Breast epithelium (tissue), 4 donors: ENCODE measurements around the gene ATP6V0E2. TPM values are rescaled to one million over a fixed set of nuclear protein-coding genes. Genes with fewer than 3 reads are reported as not detected.

Experiments used
- DNase-seq, 2 donors: peaks; one replicate each; pipeline ENCODE4 v3.0.0-alpha.2; 2019; ENCODE audit warnings: low spot score in 2 of 2
- H3K27ac ChIP-seq, 2 donors: fragments of 200-600 bp; sonication (generic) in 1 of 2; one replicate each; pipeline ENCODE4 v1.5.1; 2016 to 2019; ENCODE audit warnings: mild to moderate bottlenecking in 1 of 2
- H3K27me3 ChIP-seq, 2 donors: fragments of 200-600 bp; sonication (generic) in 1 of 2; one replicate each; pipeline versions ENCODE4 v1.5.1 to v1.6.0; 2017 to 2019; ENCODE audit warnings: control low read depth in 1 of 2, mild to moderate bottlenecking in 1 of 2
- H3K36me3 ChIP-seq: fragments of 200-600 bp; one replicate; pipeline ENCODE4 v1.5.1; 2019
- H3K4me1 ChIP-seq, 2 donors: fragments of 200-600 bp; sonication (generic); one replicate each; pipeline ENCODE4 v1.5.1; 2016 to 2019; ENCODE audit warnings: control low read depth in 1 of 2
- H3K4me3 ChIP-seq, 3 donors: fragments of 200-600 bp; sonication (generic); 1 replicate in 2 of 3; 2 replicates in 1 of 3; pipeline ENCODE4 v1.5.1; 2016 to 2019; ENCODE audit warnings: mild to moderate bottlenecking in 3 of 3, moderate library complexity in 2 of 3
- H3K9me3 ChIP-seq, 2 donors: fragments of 200-600 bp; sonication (generic) in 1 of 2; one replicate each; pipeline ENCODE4 v1.5.1; 2016 to 2019; ENCODE audit warnings: control low read depth in 1 of 2
- POLR2A ChIP-seq: fragments of 450-650 bp; IDR thresholded peaks from one replicate; pipeline ENCODE4 v1.6.1; 2016; ENCODE audit warnings: antibody characterized with exemption, mild to moderate bottlenecking, moderate library complexity
- POLR2AphosphoS5 ChIP-seq, 3 donors: sonication (generic); formaldehyde crosslinking; IDR thresholded peaks; one replicate each; pipeline ENCODE4 v1.6.1; 2017; ENCODE audit warnings: antibody characterized with exemption in 3 of 3
- intact Hi-C: fragments of 100-400 bp; cut with DNase I; formaldehyde crosslinking; loops from one replicate; pipeline ENCODE4 v1.15.1; 2023; ENCODE audit warnings: low total_unique reads
- total RNA-seq, 3 donors: library from RNA; depleted of rRNA; stranded (reverse); fragments of >200 nt; gene quantifications; one replicate each; pipeline ENCODE4 v1.1.0, GENCODE V29; 2016
- TF ChIP-seq, protein P1 (sequence below), 3 donors: fragments of 450-650 bp; IDR thresholded peaks; one replicate each; pipeline ENCODE4 v1.5.1; 2016 to 2017; ENCODE audit warnings: antibody characterized with exemption in 3 of 3, mild to moderate bottlenecking in 3 of 3, moderate library complexity in 3 of 3

ATP6V0E2 gene
- total RNA-seq, 3 donors from 2014 or later: 18.4 to 29.2 (median 23.1) TPM

GRCh38 chr7:149854611-149855360 is 19.0 kb upstream of the ATP6V0E2 start:
- intact Hi-C loops: no loop called here
- Histone ChIP-seq H3K4me3 (no peak overlapping the region), H3K36me3 (no peaks in the 10 kb centered on the region), H3K4me1 (peaks cover 0 to 3% of the 10 kb centered on the region in 2 donors), H3K27me3 (no peaks in the 10 kb centered on the region), H3K9me3 (no peaks in the 10 kb centered on the region), H3K27ac (peak overlapping the region in 1 of 2 donors; percentile 66)
- TF ChIP-seq POLR2A (no peak), POLR2AphosphoS5 (IDR thresholded peaks at IDR 0.05) (no peak)
- TF ChIP-seq, protein P1, sequence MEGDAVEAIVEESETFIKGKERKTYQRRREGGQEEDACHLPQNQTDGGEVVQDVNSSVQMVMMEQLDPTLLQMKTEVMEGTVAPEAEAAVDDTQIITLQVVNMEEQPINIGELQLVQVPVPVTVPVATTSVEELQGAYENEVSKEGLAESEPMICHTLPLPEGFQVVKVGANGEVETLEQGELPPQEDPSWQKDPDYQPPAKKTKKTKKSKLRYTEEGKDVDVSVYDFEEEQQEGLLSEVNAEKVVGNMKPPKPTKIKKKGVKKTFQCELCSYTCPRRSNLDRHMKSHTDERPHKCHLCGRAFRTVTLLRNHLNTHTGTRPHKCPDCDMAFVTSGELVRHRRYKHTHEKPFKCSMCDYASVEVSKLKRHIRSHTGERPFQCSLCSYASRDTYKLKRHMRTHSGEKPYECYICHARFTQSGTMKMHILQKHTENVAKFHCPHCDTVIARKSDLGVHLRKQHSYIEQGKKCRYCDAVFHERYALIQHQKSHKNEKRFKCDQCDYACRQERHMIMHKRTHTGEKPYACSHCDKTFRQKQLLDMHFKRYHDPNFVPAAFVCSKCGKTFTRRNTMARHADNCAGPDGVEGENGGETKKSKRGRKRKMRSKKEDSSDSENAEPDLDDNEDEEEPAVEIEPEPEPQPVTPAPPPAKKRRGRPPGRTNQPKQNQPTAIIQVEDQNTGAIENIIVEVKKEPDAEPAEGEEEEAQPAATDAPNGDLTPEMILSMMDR (IDR thresholded peaks at IDR 0.05): no peak
- peak; percentile 65 to 76 for DNase-seq

- H3K4me1 ChIP-seq: peaks cover 0 to 3% of the 10 kb centered on the region in 2 donors
- H3K27me3 ChIP-seq: no peaks in the 10 kb centered on the region
- intact Hi-C loops: no loop called here
- H3K27ac ChIP-seq: peak overlapping the region; percentile 66 to 71
- TF ChIP-seq, protein P1 (IDR thresholded peaks at IDR 0.05): no peak
- TF ChIP-seq POLR2A (no peak), POLR2AphosphoS5 (IDR thresholded peaks at IDR 0.05) (no peak)
- no peak overlapping the region for H3K4me3 ChIP-seq
- no peaks in the 10 kb centered on the region for H3K36me3 ChIP-seq
- no peaks in the 10 kb centered on the region for H3K9me3 ChIP-seq
- peak in 1 of 2 donors; percentile 55 for DNase-seq
Measured at GRCh38 chr7:149855361-149856305, 18.1 kb upstream of the ATP6V0E2 start.

DNA sequence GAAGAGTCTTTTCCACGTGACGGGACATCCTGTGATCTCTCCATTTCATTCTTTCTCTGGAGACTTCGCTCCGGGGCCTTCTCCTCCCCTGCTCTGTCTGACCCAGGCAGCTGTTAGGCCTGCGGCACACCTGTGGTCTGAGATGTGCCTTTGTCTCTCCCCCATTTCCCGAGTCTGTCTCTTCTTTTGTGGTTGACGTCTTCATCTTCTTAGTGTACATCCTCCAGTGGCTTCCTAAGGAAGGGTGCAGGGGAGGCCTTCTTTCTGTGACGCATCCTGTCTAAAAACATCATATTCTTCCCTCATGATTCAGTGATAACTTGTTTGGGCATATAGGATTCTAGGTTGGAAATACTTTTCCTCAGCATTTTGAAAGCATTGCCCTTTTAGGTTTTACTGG is 17.2 kb upstream of the ATP6V0E2 start:
- Histone ChIP-seq H3K27ac (no peak overlapping the region), H3K27me3 (no peaks in the 10 kb centered on the region), H3K4me3 (no peak overlapping the region), H3K36me3 (no peaks in the 10 kb centered on the region), H3K9me3 (no peaks in the 10 kb centered on the region), H3K4me1 (peaks cover 0 to 3% of the 10 kb centered on the region in 2 donors)
- intact Hi-C loops: no loop called here
- TF ChIP-seq POLR2A (no peak), POLR2AphosphoS5 (IDR thresholded peaks at IDR 0.05) (no peak)
- TF ChIP-seq, protein P1 (IDR thresholded peaks at IDR 0.05): no peak
- no peak for DNase-seq

GRCh38 chr7:149859369-149859768 is 14.4 kb upstream of the ATP6V0E2 start:
- no peaks in the 10 kb centered on the region for H3K9me3 ChIP-seq
- DNase-seq: no peak
- H3K4me3 ChIP-seq: no peak overlapping the region
- H3K4me1 ChIP-seq: peaks cover 0 to 1% of the 10 kb centered on the region in 2 donors
- no peaks in the 10 kb centered on the region for H3K27me3 ChIP-seq
- TF ChIP-seq, protein P1 (IDR thresholded peaks at IDR 0.05): no peak
- TF ChIP-seq POLR2A (no peak), POLR2AphosphoS5 (IDR thresholded peaks at IDR 0.05) (no peak)
- intact Hi-C loops: no loop called here
- H3K36me3 ChIP-seq: peaks cover 4% of the 10 kb centered on the region
- no peak overlapping the region for H3K27ac ChIP-seq

GRCh38 chr7:149859876-149860275 is 13.9 kb upstream of the ATP6V0E2 start:
- intact Hi-C loops: no loop called here
- Histone ChIP-seq H3K36me3 (peaks cover 4% of the 10 kb centered on the region), H3K27me3 (no peaks in the 10 kb centered on the region), H3K9me3 (no peaks in the 10 kb centered on the region), H3K4me1 (no peaks in the 10 kb centered on the region), H3K4me3 (no peak overlapping the region), H3K27ac (no peak overlapping the region)
- DNase-seq: no peak
- no peak for TF ChIP-seq POLR2A
